ENCODE measurements around the gene CDH13. TPM values are rescaled to one million over a fixed set of nuclear protein-coding genes. Genes with fewer than 3 reads are reported as not detected.

CDH13 gene
- total and polyA plus RNA-seq, 2 donors (not counting 3 experiments of a cell fraction or from before 2014, with no cell fraction given): 96.6 to 124 TPM

DNA sequence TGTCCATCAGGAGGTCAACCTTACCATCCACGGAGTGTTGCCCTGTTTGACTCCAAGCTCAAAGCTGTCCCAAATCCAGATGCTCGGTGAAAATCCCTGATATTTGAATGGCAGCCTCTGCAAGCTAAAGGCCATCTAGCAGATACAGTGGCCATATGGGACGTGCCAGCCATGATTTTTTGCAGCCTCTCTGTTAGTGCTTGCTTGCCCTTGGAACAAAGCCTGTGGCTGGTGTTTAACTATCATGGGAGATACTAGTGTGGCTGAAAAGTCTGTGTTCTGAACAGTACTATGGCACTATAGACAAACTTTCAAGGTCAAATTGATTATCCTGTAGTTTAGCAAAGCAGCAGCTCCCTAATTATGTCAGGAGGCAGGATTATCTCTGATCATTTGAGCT, 214.3 kb downstream of the CDH13 start:
- Histone ChIP-seq H4K20me1 (replicated peaks; ENCODE audit: control insufficient read depth, extremely low read depth, insufficient read depth, low read length) (no peaks in the 10 kb centered on the region), H3K27ac (ENCODE audit: insufficient read depth, low read depth, low read length) (no peak overlapping the region), H3K27me3 (ENCODE audit: control insufficient read depth in 2 of 2, insufficient read depth in 2 of 2, low read length in 2 of 2) (no peaks in the 10 kb centered on the region), H3K4me3 (replicated peaks in 1 of 3; ENCODE audit: insufficient read depth in 1 of 3, low read depth in 1 of 3, low read length in 3 of 3) (no peak overlapping the region), H3K79me2 (ENCODE audit: control insufficient read depth, insufficient read depth, low read length) (no peaks in the 10 kb centered on the region), H3K9me1 (replicated peaks; ENCODE audit: control insufficient read depth, extremely low read depth, insufficient read depth, low read length) (no peaks in the 10 kb centered on the region), H3K9ac (replicated peaks; ENCODE audit: extremely low read depth, insufficient read depth, low read length) (no peak overlapping the region), H3K4me1 (ENCODE audit: control insufficient read depth, extremely low read depth, insufficient read depth, low read length) (no peaks in the 10 kb centered on the region), H3K36me3 (ENCODE audit: control insufficient read depth in 2 of 2, extremely low read depth in 1 of 2, insufficient read depth in 2 of 2, low read length in 2 of 2) (no peaks in the 10 kb centered on the region), H3K4me2 (ENCODE audit: insufficient read depth, low read length) (no peak overlapping the region), H2AFZ (ENCODE audit: low read depth, low read length) (no peak overlapping the region), H3K9me3 (replicated peaks; ENCODE audit: control insufficient read depth, insufficient read depth, low read length) (no peaks in the 10 kb centered on the region)
- TF ChIP-seq MAX (IDR thresholded peaks at IDR 0.05; ENCODE audit: insufficient read depth, insufficient read length): no peak
- TF ChIP-seq MYC (IDR thresholded peaks at IDR 0.05; ENCODE audit: low read depth, low read length): no peak
- FAIRE-seq (no peak), DNase-seq (ENCODE audit: low read depth, low spot score) (no peak)
- CTCF ChIA-PET: interaction anchor here (1.4 kb wide), 1 partner anchor 18 kb away, joined by 3 read pairs; no protein-coding TSS in a partner anchor
- no TSS peak for BruUV-seq (replicated peaks)
- POLR2A ChIA-PET: no interaction called here
- intact Hi-C loops (cut with micrococcal nuclease): no loop called here
- dilution Hi-C loops (cut with MboI; ENCODE audit: extremely low pct_ligation_motif_present, low sequenced_read_pairs): no loop called here

GRCh38 chr16:82843606-82844271, 217.0 kb downstream of the CDH13 start:
- DNase-seq (ENCODE audit: low read depth, low spot score) (no peak), FAIRE-seq (no peak)
- no peaks in the 10 kb centered on the region for H3K9me3 ChIP-seq (replicated peaks; ENCODE audit: control insufficient read depth, insufficient read depth, low read length)
- H3K27ac ChIP-seq (ENCODE audit: insufficient read depth, low read depth, low read length): no peak overlapping the region
- no peaks in the 10 kb centered on the region for H3K4me1 ChIP-seq (ENCODE audit: control insufficient read depth, extremely low read depth, insufficient read depth, low read length)
- H4K20me1 ChIP-seq (replicated peaks; ENCODE audit: control insufficient read depth, extremely low read depth, insufficient read depth, low read length): no peaks in the 10 kb centered on the region
- no peaks in the 10 kb centered on the region for H3K36me3 ChIP-seq (ENCODE audit: control insufficient read depth in 2 of 2, extremely low read depth in 1 of 2, insufficient read depth in 2 of 2, low read length in 2 of 2)
- H3K4me2 ChIP-seq (ENCODE audit: insufficient read depth, low read length): no peak overlapping the region
- intact Hi-C loops (cut with micrococcal nuclease): no loop called here
- TF ChIP-seq MAX (IDR thresholded peaks at IDR 0.05; ENCODE audit: insufficient read depth, insufficient read length): no peak
- TF ChIP-seq FOS (IDR thresholded peaks at IDR 0.05; ENCODE audit: borderline replicate concordance, insufficient read depth, low read length): no peak
- no peak for TF ChIP-seq JUN (IDR thresholded peaks at IDR 0.05; ENCODE audit: borderline replicate concordance, insufficient read depth, insufficient read length, low read depth)
- no peaks in the 10 kb centered on the region for H3K79me2 ChIP-seq (ENCODE audit: control insufficient read depth, insufficient read depth, low read length)
- no peaks in the 10 kb centered on the region for H3K9me1 ChIP-seq (replicated peaks; ENCODE audit: control insufficient read depth, extremely low read depth, insufficient read depth, low read length)
- BruUV-seq (replicated peaks): no TSS peak
- dilution Hi-C loops (cut with MboI; ENCODE audit: extremely low pct_ligation_motif_present, low sequenced_read_pairs): no loop called here
- ChIA-PET CTCF (no interaction called here), POLR2A (no interaction called here)
- H2AFZ ChIP-seq (ENCODE audit: low read depth, low read length): no peak overlapping the region
- H3K4me3 ChIP-seq (replicated peaks in 1 of 3; ENCODE audit: insufficient read depth in 1 of 3, low read depth in 1 of 3, low read length in 3 of 3): no peak overlapping the region
- H3K27me3 ChIP-seq (ENCODE audit: control insufficient read depth in 2 of 2, insufficient read depth in 2 of 2, low read length in 2 of 2): no peaks in the 10 kb centered on the region
- no peak overlapping the region for H3K9ac ChIP-seq (replicated peaks; ENCODE audit: extremely low read depth, insufficient read depth, low read length)

All from endothelial cell of umbilical vein (primary cell).